ENCODE results near the gene CENPC. TPM values are rescaled to one million over a fixed set of nuclear protein-coding genes. Genes with fewer than 3 reads are reported as not detected.

Gene CENPC
- total and polyA plus RNA-seq, 7 donors, result 4.9 to 30.0 (median 20.6) TPM

DNA sequence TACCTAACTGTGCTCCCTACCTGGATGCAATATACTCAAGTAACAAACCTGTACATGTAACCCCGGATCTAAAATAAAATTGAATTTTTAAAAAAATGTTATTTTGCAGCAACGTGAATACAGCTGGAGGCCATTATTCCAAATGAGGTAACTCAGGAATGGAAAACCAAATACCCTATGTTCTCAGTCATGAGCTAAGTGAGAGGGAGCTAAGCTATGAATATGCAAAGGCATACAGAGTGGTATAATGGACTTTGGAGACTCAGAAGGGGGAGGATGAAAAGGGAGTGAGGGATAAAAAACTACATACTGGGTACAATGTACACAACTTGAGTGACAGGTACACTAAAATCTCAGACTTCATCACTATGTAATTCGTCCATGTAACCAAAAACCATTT, 78.6 kb downstream of the CENPC start:
- 96 to 97% methylated on average over 3 of the region's 3 CpGs for WGBS, 2 donors
- peaks cover 0 to 33% (median 0%) of the 10 kb centered on the region in 4 donors for H3K36me3 ChIP-seq
- DNase-seq, result no peak
- no peak overlapping the region for H3K27ac ChIP-seq
- H3K4me1 ChIP-seq, result peaks cover 0 to 5% (median 0%) of the 10 kb centered on the region in 4 donors
- no peak overlapping the region for H3K4me3 ChIP-seq
- intact Hi-C loops (cut with DNase I), result no loop called here
- H3K9me3 ChIP-seq, result no peaks in the 10 kb centered on the region
- TF ChIP-seq POLR2AphosphoS5 (IDR thresholded peaks at IDR 0.05) (no peak), EP300 (IDR thresholded peaks at IDR 0.05) (no peak), POLR2A (IDR thresholded peaks at IDR 0.05) (no peak)
- TF ChIP-seq, protein P1, sequence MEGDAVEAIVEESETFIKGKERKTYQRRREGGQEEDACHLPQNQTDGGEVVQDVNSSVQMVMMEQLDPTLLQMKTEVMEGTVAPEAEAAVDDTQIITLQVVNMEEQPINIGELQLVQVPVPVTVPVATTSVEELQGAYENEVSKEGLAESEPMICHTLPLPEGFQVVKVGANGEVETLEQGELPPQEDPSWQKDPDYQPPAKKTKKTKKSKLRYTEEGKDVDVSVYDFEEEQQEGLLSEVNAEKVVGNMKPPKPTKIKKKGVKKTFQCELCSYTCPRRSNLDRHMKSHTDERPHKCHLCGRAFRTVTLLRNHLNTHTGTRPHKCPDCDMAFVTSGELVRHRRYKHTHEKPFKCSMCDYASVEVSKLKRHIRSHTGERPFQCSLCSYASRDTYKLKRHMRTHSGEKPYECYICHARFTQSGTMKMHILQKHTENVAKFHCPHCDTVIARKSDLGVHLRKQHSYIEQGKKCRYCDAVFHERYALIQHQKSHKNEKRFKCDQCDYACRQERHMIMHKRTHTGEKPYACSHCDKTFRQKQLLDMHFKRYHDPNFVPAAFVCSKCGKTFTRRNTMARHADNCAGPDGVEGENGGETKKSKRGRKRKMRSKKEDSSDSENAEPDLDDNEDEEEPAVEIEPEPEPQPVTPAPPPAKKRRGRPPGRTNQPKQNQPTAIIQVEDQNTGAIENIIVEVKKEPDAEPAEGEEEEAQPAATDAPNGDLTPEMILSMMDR (IDR thresholded peaks at IDR 0.05), result no peak
- H3K27me3 ChIP-seq, result no peaks in the 10 kb centered on the region

DNA sequence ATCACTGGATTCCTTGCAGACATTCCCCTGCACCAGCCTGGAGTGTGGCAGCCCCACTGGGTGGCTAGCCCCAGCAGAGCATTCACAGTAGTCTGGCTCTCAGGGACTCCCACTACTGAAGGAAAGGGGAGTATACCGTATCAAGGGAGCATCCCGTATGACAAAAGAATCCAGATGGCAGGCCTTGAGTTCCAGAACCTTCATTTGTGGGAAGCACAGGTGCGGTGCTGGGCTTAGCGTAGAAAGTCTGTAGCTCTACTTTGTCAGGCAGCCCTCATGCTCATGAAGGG, 79.6 kb downstream of the CENPC start:
- intact Hi-C loops (cut with DNase I), result no loop called here
- 98% methylated on average over 4 of the region's 4 CpGs for WGBS, 2 donors

DNA sequence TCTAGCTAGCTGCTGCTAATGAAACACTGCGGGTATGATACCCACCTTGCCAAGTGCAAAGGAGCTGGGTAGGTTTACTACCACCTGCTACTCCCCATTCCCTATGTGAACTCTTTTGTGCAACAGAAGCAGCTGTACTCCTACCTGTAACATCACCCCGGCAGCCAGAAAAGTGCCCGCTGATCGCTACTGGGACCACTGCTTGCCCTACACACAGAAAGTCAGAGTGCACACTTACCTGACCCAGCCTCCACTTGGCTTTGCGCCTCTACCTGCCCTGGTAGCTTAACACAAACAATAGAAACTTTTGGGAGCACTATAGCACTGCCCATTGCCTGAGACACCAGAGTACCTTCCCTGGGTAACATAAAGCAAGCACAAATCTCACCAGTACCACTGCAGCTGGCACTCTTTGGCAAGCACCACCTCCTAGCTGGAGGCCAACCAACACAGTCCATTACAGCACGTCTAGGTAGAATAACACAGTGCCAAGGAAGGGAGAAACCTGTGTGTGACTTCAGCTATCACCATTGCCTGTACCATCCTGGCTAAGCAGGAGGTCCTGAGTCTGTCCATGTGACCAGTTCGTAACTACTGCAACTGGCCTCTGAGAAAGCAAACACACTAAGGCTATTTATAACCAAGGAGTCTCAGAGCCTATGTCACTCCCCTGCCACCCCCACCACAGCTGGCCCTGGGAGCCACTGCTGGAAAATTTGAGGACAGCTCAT, 80.1 kb downstream of the CENPC start:
- TF ChIP-seq EP300 (IDR thresholded peaks at IDR 0.05), result no peak
- no peak for TF ChIP-seq POLR2AphosphoS5 (IDR thresholded peaks at IDR 0.05)
- TF ChIP-seq, protein P1 (IDR thresholded peaks at IDR 0.05), result no peak
- TF ChIP-seq POLR2A (IDR thresholded peaks at IDR 0.05), result no peak
- intact Hi-C loops (cut with DNase I), result no loop called here
- Histone ChIP-seq H3K4me1 (peaks cover 0 to 5% (median 0%) of the 10 kb centered on the region in 4 donors), H3K27ac (no peak overlapping the region), H3K27me3 (no peaks in the 10 kb centered on the region), H3K4me3 (no peak overlapping the region), H3K36me3 (peaks cover 0 to 22% (median 0%) of the 10 kb centered on the region in 4 donors), H3K9me3 (no peaks in the 10 kb centered on the region)
- WGBS, 2 donors, result 92 to 94% methylated on average over 7 of the region's 7 CpGs
- DNase-seq, result no peak

More for the DNA sequence above, 79.6 kb downstream of the CENPC start:
- TF ChIP-seq POLR2A (IDR thresholded peaks at IDR 0.05) (no peak), EP300 (IDR thresholded peaks at IDR 0.05) (no peak), POLR2AphosphoS5 (IDR thresholded peaks at IDR 0.05) (no peak)
- TF ChIP-seq, protein P1 (IDR thresholded peaks at IDR 0.05), result no peak
- Histone ChIP-seq H3K9me3 (no peaks in the 10 kb centered on the region), H3K27ac (no peak overlapping the region), H3K4me3 (no peak overlapping the region), H3K36me3 (peaks cover 0 to 25% (median 0%) of the 10 kb centered on the region in 4 donors), H3K4me1 (peaks cover 0 to 5% (median 0%) of the 10 kb centered on the region in 4 donors), H3K27me3 (no peaks in the 10 kb centered on the region)
- DNase-seq, result no peak

DNA sequence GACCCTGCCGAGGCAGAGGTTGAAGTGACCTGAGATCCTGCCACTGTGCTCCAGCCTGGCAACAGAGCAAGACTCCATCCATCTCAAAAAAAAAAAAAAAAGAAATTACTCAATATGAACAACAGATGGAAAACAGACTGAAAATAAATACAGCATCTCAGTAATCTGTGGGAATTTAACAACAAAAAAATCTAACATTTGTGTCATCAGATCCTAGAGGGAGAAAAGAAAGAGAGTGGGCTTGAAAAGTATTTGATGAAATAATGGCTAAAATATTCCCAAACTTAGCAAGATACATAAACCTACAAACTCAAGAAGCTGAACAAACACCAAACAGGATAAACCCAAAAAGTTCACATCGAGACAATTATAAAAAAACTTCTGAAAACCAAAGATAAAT, 84.7 kb downstream of the CENPC start:
- H3K9me3 ChIP-seq, result peaks cover 0 to 2% (median 0%) of the 10 kb centered on the region in 4 donors
- intact Hi-C loops (cut with DNase I), result no loop called here
- no peaks in the 10 kb centered on the region for H3K27me3 ChIP-seq
- DNase-seq, result no peak
- no peak for TF ChIP-seq POLR2A (IDR thresholded peaks at IDR 0.05)
- TF ChIP-seq EP300 (IDR thresholded peaks at IDR 0.05), result no peak
- no peak for TF ChIP-seq POLR2AphosphoS5 (IDR thresholded peaks at IDR 0.05)
- TF ChIP-seq, protein P1 (IDR thresholded peaks at IDR 0.05), result no peak
- WGBS, 2 donors, result 92 to 97% methylated on average over 2 of the region's 2 CpGs
- H3K27ac ChIP-seq, result no peak overlapping the region
- peaks cover 0 to 4% (median 0%) of the 10 kb centered on the region in 4 donors for H3K4me1 ChIP-seq
- peaks cover 0 to 10% (median 2%) of the 10 kb centered on the region in 4 donors for H3K36me3 ChIP-seq
- H3K4me3 ChIP-seq, result no peak overlapping the region

All from sigmoid colon (tissue), 7 donors.